Endothelial cell of umbilical vein (primary cell): ENCODE measurements around the gene FMN2. TPM values are rescaled to one million over a fixed set of nuclear protein-coding genes. Genes with fewer than 3 reads are reported as not detected.
"Not testable (repeated sequence)": the region's sequence is repeated elsewhere in the genome, so short reads cannot be mapped to it uniquely, and the experiment has no call there.

Experiments used
- BruUV-seq: library from RNA; stranded (reverse); fragments of 400-500 nt; replicated peaks from 2 replicates; lab custom pipeline; 2021; lab: Mats Ljungman, UMichigan
- CTCF ChIA-PET: fragments of 300-600, 350-600 bp; sonication (Branson Sonifier 250); formaldehyde crosslinking; loops from one replicate; lab custom pipeline; 2021; ENCODE audit warnings: antibody characterized with exemption, inconsistent platforms; lab: Charles Lee
- POLR2A ChIA-PET: fragments of 300-600, 350-600 bp; sonication (Branson Sonifier 250); formaldehyde crosslinking; loops from one replicate; lab custom pipeline; 2021; ENCODE audit warnings: antibody characterized with exemption, inconsistent platforms; lab: Charles Lee
- DNase-seq: peaks from one replicate; pipeline ENCODE4 v3.0.0-alpha.2; 2011; ENCODE audit warnings: low read depth, low spot score
- FAIRE-seq: peaks from 2 replicates; lab custom pipeline; 2011; peaks lifted over from hg19 to GRCh38; lab: Jason Lieb, UNC
- H2AFZ ChIP-seq: 2 replicates; pipeline ENCODE4 v1.6.0; 2012; ENCODE audit warnings: low read depth, low read length, control low read depth, inconsistent platforms
- H3K27ac ChIP-seq: 2 replicates; pipeline ENCODE4 v1.5.1; 2011; ENCODE audit warnings: low read depth, mild to moderate bottlenecking, control low read depth, low read length, moderate library complexity; ENCODE audit not compliant: insufficient read depth
- H3K27me3 ChIP-seq, 2 experiments: 2 replicates each; pipeline versions ENCODE4 v1.6.0 to v1.6.1; 2011; ENCODE audit warnings: low read length in 2 of 2, mixed read lengths in 1 of 2; ENCODE audit not compliant: control insufficient read depth in 2 of 2, insufficient read depth in 2 of 2
- H3K36me3 ChIP-seq, 2 experiments: 2 replicates in 1 of 2; 3 replicates in 1 of 2; pipeline ENCODE4 v1.5.1; 2011; ENCODE audit warnings: low read length in 2 of 2, mild to moderate bottlenecking in 1 of 2, moderate library complexity in 1 of 2; ENCODE audit not compliant: control insufficient read depth in 2 of 2, insufficient read depth in 2 of 2; ENCODE audit errors: extremely low read depth in 1 of 2
- H3K4me1 ChIP-seq: 3 replicates; pipeline ENCODE4 v1.5.1; 2011; ENCODE audit warnings: mild to moderate bottlenecking, low read length; ENCODE audit not compliant: control insufficient read depth, insufficient read depth; ENCODE audit errors: extremely low read depth
- H3K4me2 ChIP-seq: 2 replicates; pipeline ENCODE4 v1.6.1; 2011; ENCODE audit warnings: low read length, control low read depth, mixed read lengths; ENCODE audit not compliant: insufficient read depth
- H3K4me3 ChIP-seq, 3 experiments: fragments of 200-600 bp in 1 of 3; sonication (generic), shearing (Covaris generic) in 1 of 3; replicated peaks in 1 of 3; 2 replicates each; pipeline ENCODE4 v1.5.1; 2011 to 2016; ENCODE audit warnings: control low read depth in 3 of 3, low read length in 3 of 3, mild to moderate bottlenecking in 2 of 3, inconsistent platforms in 1 of 3, low read depth in 1 of 3, moderate library complexity in 1 of 3; ENCODE audit not compliant: insufficient read depth in 1 of 3
- H3K79me2 ChIP-seq: 2 replicates; pipeline ENCODE4 v1.6.0; 2012; ENCODE audit warnings: low read length, inconsistent platforms; ENCODE audit not compliant: control insufficient read depth, insufficient read depth
- H3K9ac ChIP-seq: replicated peaks from 2 replicates; pipeline ENCODE3; 2011; ENCODE audit warnings: low read length, control low read depth; ENCODE audit not compliant: insufficient read depth; ENCODE audit errors: extremely low read depth
- H3K9me1 ChIP-seq: replicated peaks from 3 replicates; pipeline ENCODE4 v1.6.0; 2011; ENCODE audit warnings: mild to moderate bottlenecking, low read length; ENCODE audit not compliant: control insufficient read depth, insufficient read depth; ENCODE audit errors: extremely low read depth
- H3K9me3 ChIP-seq: replicated peaks from 2 replicates; pipeline ENCODE4 v1.5.1; 2012; ENCODE audit warnings: low read length, inconsistent platforms; ENCODE audit not compliant: control insufficient read depth, insufficient read depth
- H4K20me1 ChIP-seq: replicated peaks from 2 replicates; pipeline ENCODE3; 2011; ENCODE audit warnings: mild to moderate bottlenecking, low read length; ENCODE audit not compliant: control insufficient read depth, insufficient read depth; ENCODE audit errors: extremely low read depth
- CTCF ChIP-seq, 2 donors: IDR thresholded peaks; 1 replicate in 1 of 2; 2 replicates in 1 of 2; pipeline ENCODE4 v1.5.1; 2011; ENCODE audit warnings: low read length in 2 of 2, mild to moderate bottlenecking in 2 of 2, moderate library complexity in 2 of 2, control low read depth in 1 of 2, inconsistent platforms in 1 of 2, low read depth in 1 of 2; ENCODE audit not compliant: insufficient read depth in 1 of 2; ENCODE audit errors: extremely low read depth in 1 of 2
- EZH2 ChIP-seq: IDR thresholded peaks from 2 replicates; pipeline ENCODE4 v1.6.1; 2012; ENCODE audit warnings: borderline replicate concordance, low read depth, mild to moderate bottlenecking, moderate library complexity, low read length, inconsistent platforms; ENCODE audit not compliant: severe bottlenecking
- FOS ChIP-seq: IDR thresholded peaks from 2 replicates; pipeline ENCODE4 v1.6.1; 2011; ENCODE audit warnings: mild to moderate bottlenecking, low read length, moderate library complexity, borderline replicate concordance; ENCODE audit not compliant: insufficient read depth
- MAX ChIP-seq: IDR thresholded peaks from 2 replicates; pipeline ENCODE4 v1.6.1; 2011; ENCODE audit not compliant: insufficient read depth, insufficient read length
- MYC ChIP-seq: IDR thresholded peaks from one replicate; pipeline ENCODE4 v1.6.1; 2011; ENCODE audit warnings: mild to moderate bottlenecking, low read depth, low read length
- POLR2A ChIP-seq: IDR thresholded peaks from 2 replicates; pipeline ENCODE4 v1.6.1; 2012; ENCODE audit warnings: low read depth, mild to moderate bottlenecking, control low read depth, low read length
- dilution Hi-C: fragments of 300-500 bp; cut with MboI; formaldehyde crosslinking; loops from one replicate; pipeline ENCODE4 v1.15.0; 2019; ENCODE audit warnings: low sequenced_read_pairs; ENCODE audit not compliant: extremely low pct_ligation_motif_present
- intact Hi-C: fragments of 100-400 bp; cut with micrococcal nuclease; formaldehyde crosslinking; loops from one replicate; pipeline ENCODE4 v1.10.0; 2022
- polyA plus RNA-seq, 4 experiments: library from polyadenylated mRNA; depleted of rRNA in 3 of 4; stranded (reverse) in 3 of 4; unstranded in 1 of 4; fragments of >200 nt; gene quantifications; 2 replicates each; pipeline versions ENCODE4 v1.2.1 to v1.2.3, GENCODE V29; 2011 to 2012; ENCODE audit warnings: missing spikeins in 1 of 4
- total RNA-seq: library from RNA; stranded (reverse); gene quantifications from 2 replicates; pipeline ENCODE4 v1.2.3, GENCODE V29; 2021

The FMN2 gene
- total and polyA plus RNA-seq, 2 donors (not counting 3 experiments of a cell fraction or from before 2014, with no cell fraction given): not detected

GRCh38 chr1:240258910-240259309, 167.2 kb downstream of the FMN2 start:
- intact Hi-C loops (no loop called here), dilution Hi-C loops (no loop called here)
- peaks cover 3% of the 10 kb centered on the region for H3K9me3 ChIP-seq
- ChIA-PET CTCF (no interaction called here), POLR2A (no interaction called here)
- no peak for FAIRE-seq
- H3K4me2 ChIP-seq: no peak overlapping the region
- no peak overlapping the region for H3K9ac ChIP-seq
- TF ChIP-seq CTCF (IDR thresholded peaks at IDR 0.05; ENCODE audit: extremely low read depth in 1 of 2, insufficient read depth in 1 of 2, low read depth in 1 of 2, low read length in 2 of 2) (no peak), FOS (no peak), MAX (no peak), EZH2 (no peak), MYC (no peak), POLR2A (no peak)
- no peak overlapping the region for H3K27ac ChIP-seq
- no peaks in the 10 kb centered on the region for H3K27me3 ChIP-seq
- H3K4me1 ChIP-seq: no peaks in the 10 kb centered on the region
- H3K36me3 ChIP-seq: no peaks in the 10 kb centered on the region
- no peak overlapping the region for H2AFZ ChIP-seq
- no peak overlapping the region for H3K4me3 ChIP-seq
- H3K9me1 ChIP-seq: no peaks in the 10 kb centered on the region
- no TSS peak for BruUV-seq
- no peaks in the 10 kb centered on the region for H4K20me1 ChIP-seq
- no peaks in the 10 kb centered on the region for H3K79me2 ChIP-seq
- no peak for DNase-seq

GRCh38 chr1:240264494-240264893, 172.8 kb downstream of the FMN2 start:
- H3K4me2 ChIP-seq, H3K27ac ChIP-seq, H3K79me2 ChIP-seq, POLR2A ChIA-PET, H4K20me1 ChIP-seq, H3K9ac ChIP-seq, H3K9me1 ChIP-seq, H3K4me3 ChIP-seq, H3K27me3 ChIP-seq, H3K9me3 ChIP-seq, H3K4me1 ChIP-seq, DNase-seq, CTCF ChIA-PET, BruUV-seq, H2AFZ ChIP-seq, intact Hi-C loops, FAIRE-seq, H3K36me3 ChIP-seq, dilution Hi-C loops: not testable (repeated sequence)
